Right lobe of liver (tissue), 6 donors: Measurements from ENCODE around the gene ATP13A2. TPM values are rescaled to one million over a fixed set of nuclear protein-coding genes. Genes with fewer than 3 reads are reported as not detected.

Experiments
- ATAC-seq, 4 donors: fragments of 200-7000 bp; cut with Tn5 transposase; one replicate each; pipeline ENCODE4 v1.9.1; 2020; ENCODE audit warnings: mild to moderate bottlenecking in 4 of 4, moderate library complexity in 4 of 4
- DNase-seq, 3 donors: peaks; one replicate each; pipeline ENCODE4 v3.0.0-alpha.2; 2020
- H3K27ac ChIP-seq, 3 donors: fragments of 200-600 bp; one replicate each; pipeline ENCODE4 v1.8.0; 2022
- H3K27me3 ChIP-seq, 2 donors: fragments of 200-600 bp; one replicate each; pipeline ENCODE4 v1.8.0; 2022
- H3K36me3 ChIP-seq, 4 donors: fragments of 200-600 bp; sonication (generic) in 1 of 4; one replicate each; pipeline versions ENCODE4 v1.5.1 to v1.8.0; 2017 to 2022; ENCODE audit warnings: control low read depth in 1 of 4
- H3K4me1 ChIP-seq, 4 donors: fragments of 200-600 bp; sonication (generic) in 1 of 4; one replicate each; pipeline versions ENCODE4 v1.5.1 to v1.8.0; 2017 to 2022; ENCODE audit warnings: control low read depth in 1 of 4
- H3K4me3 ChIP-seq, 3 donors: fragments of 200-600 bp; one replicate each; pipeline ENCODE4 v1.8.0; 2022
- H3K9me3 ChIP-seq, 4 donors: fragments of 200-600 bp; sonication (generic) in 1 of 4; one replicate each; pipeline versions ENCODE4 v1.5.1 to v1.8.0; 2017 to 2022; ENCODE audit warnings: control low read depth in 1 of 4
- POLR2A ChIP-seq: fragments of 450-650 bp; IDR thresholded peaks from one replicate; pipeline ENCODE4 v1.6.1; 2017; ENCODE audit warnings: antibody characterized with exemption, mild to moderate bottlenecking
- WGBS: methylation state at CpG from one replicate; pipeline ENCODE4 v1.1.6; 2018; ENCODE audit warnings: low coverage, low lambda C conversion rate; ENCODE audit not compliant: insufficient coverage; ENCODE audit errors: missing lambda C conversion rate; 5-methylcytosine and 5-hydroxymethylcytosine counted together
- intact Hi-C, 2 donors: fragments of 100-400 bp; cut with DNase I; formaldehyde crosslinking; loops; one replicate each; pipeline versions ENCODE4 v1.11.2 to v1.14.1; 2022
- total RNA-seq, 6 experiments: library from RNA; depleted of rRNA in 2 of 6; stranded (reverse); fragments of >200 nt in 2 of 6; fragmentation: NEBNext Ultra II Directional in 3 of 6; extraction: Animal tissue kit (Norgen Biotek cat#: 25700) in 3 of 6; gene quantifications; one replicate each; pipeline versions ENCODE4 v1.1.0 to v1.2.4, GENCODE V29; 2016 to 2023
- TF ChIP-seq, protein P1 (sequence below), 4 donors: fragments of 200-600 bp in 3 of 4; fragments of 450-650 bp in 1 of 4; IDR thresholded peaks; one replicate each; pipeline versions ENCODE4 v1.5.1 to v1.8.0; 2016 to 2022; ENCODE audit warnings: antibody characterized with exemption in 4 of 4, mild to moderate bottlenecking in 2 of 4
- donor health status: DM: no; HTN: yes; CAD: no.
- donor health status: DM: no; HTN: no; CAD: no.
- donor health status: DM: no; HTN: no; CAD: no.
- donor health status: DM: no; HTN: yes; CAD: no.
- donor health status: DM: no; HTN: yes; CAD: no.

ATP13A2 gene
- total RNA-seq, 6 experiments from 2014 or later, result 5.0 to 12.5 (median 9.2) TPM

DNA sequence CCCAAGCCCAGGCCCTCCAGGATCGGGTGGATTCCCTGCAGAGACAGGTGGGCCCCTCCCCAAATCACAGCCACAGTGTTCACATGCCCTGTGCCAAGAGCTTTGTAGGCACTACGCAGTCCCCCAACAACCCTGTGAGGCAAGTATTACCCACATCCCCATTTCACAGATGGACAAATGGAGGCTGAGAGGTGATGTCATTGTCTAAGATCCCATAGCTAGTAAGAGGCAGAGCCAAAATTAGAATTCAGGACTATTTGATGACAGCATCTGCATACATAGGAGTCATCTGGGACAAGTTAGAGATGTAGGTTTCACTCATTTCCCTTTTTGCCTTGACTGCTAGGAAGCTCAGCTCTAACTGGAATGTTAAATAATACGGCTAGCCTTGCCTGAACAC, 43.4 kb downstream of the ATP13A2 start:
- WGBS, result 88% methylated on average over 2 of the region's 3 CpGs
- H3K9me3 ChIP-seq, result no peaks in the 10 kb centered on the region
- intact Hi-C loops, result loop anchor here (10.0 kb wide), 2 partner anchors 46 to 66 kb away; partner anchors contain the start of gene ATP13A2 (in 1 of the 2)

DNA sequence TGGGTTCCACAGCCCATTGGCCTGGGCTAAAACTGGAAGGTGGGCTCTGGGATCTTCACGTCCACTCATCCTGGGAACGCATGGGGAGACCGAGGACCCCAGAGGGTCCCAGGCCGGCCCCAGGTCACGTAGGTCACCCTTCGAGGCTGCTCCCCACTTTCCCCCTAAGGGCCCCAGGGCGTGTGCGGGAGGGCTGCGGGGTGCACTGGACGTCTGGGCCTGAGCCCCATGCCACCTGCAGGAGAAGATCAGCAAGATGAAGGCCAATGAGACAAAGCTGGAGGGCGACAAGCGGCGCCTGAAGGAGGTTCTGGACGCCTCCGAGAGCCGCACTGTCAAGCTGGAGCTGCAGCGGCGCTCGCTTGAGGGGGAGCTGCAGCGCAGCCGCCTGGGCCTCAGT, 43.8 kb downstream of the ATP13A2 start:
- intact Hi-C loops, result loop anchor here (10.0 kb wide), 2 partner anchors 47 to 67 kb away; partner anchors contain the start of gene ATP13A2 (in 1 of the 2)
- Histone ChIP-seq H3K4me1 (no peaks in the 10 kb centered on the region), H3K36me3 (no peaks in the 10 kb centered on the region), H3K27me3 (no peaks in the 10 kb centered on the region), H3K9me3 (no peaks in the 10 kb centered on the region), H3K4me3 (no peak overlapping the region), H3K27ac (no peak overlapping the region)
- DNase-seq, result no peak
- no peak for ATAC-seq
- TF ChIP-seq, protein P1, sequence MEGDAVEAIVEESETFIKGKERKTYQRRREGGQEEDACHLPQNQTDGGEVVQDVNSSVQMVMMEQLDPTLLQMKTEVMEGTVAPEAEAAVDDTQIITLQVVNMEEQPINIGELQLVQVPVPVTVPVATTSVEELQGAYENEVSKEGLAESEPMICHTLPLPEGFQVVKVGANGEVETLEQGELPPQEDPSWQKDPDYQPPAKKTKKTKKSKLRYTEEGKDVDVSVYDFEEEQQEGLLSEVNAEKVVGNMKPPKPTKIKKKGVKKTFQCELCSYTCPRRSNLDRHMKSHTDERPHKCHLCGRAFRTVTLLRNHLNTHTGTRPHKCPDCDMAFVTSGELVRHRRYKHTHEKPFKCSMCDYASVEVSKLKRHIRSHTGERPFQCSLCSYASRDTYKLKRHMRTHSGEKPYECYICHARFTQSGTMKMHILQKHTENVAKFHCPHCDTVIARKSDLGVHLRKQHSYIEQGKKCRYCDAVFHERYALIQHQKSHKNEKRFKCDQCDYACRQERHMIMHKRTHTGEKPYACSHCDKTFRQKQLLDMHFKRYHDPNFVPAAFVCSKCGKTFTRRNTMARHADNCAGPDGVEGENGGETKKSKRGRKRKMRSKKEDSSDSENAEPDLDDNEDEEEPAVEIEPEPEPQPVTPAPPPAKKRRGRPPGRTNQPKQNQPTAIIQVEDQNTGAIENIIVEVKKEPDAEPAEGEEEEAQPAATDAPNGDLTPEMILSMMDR (IDR thresholded peaks at IDR 0.05), result no peak
- TF ChIP-seq POLR2A, result no peak
- WGBS, result no CpG with 5 or more reads among the region's 21 CpGs

More for the DNA sequence above, 43.4 kb downstream of the ATP13A2 start:
- Histone ChIP-seq H3K4me3 (no peak overlapping the region), H3K4me1 (no peaks in the 10 kb centered on the region), H3K27me3 (no peaks in the 10 kb centered on the region), H3K27ac (no peak overlapping the region), H3K36me3 (no peaks in the 10 kb centered on the region)
- DNase-seq, result no peak
- ATAC-seq, result no peak
- TF ChIP-seq POLR2A, result no peak
- TF ChIP-seq, protein P1 (IDR thresholded peaks at IDR 0.05), result no peak

DNA sequence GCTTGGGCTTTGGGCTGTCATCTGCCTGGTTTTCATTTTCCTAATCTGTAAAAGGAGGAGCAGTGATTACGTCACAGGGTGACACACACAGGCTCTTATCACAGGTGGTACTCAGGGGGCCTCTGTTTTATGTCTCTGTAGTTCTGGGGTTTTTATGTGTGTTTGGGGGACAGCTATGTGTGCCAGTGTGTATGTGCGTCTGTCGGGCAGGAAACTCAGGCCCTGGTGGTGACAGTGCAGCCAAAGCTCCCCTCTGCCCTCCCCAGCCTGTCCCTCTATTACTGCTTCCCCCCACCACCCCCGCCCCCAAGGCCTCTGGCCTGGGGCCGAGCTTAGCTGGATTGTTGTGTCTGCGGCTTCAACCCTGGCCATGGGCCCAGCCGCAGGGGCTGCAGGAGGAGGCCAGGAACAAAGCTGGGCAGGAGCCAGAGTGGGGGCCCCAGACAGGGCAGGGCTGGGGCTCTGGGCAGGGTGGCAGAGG, 44.6 kb downstream of the ATP13A2 start:
- Histone ChIP-seq H3K9me3 (no peaks in the 10 kb centered on the region), H3K27ac (no peak overlapping the region), H3K4me3 (no peak overlapping the region), H3K4me1 (no peaks in the 10 kb centered on the region), H3K36me3 (no peaks in the 10 kb centered on the region), H3K27me3 (no peaks in the 10 kb centered on the region)
- DNase-seq, result no peak
- TF ChIP-seq, protein P1 (IDR thresholded peaks at IDR 0.05), result no peak
- TF ChIP-seq POLR2A, result no peak
- intact Hi-C loops, result loop anchor here (10.0 kb wide), 2 partner anchors 48 to 68 kb away; partner anchors contain the start of gene ATP13A2 (in 1 of the 2)
- 67% methylated on average over 1 of the region's 7 CpGs for WGBS
- no peak for ATAC-seq

DNA sequence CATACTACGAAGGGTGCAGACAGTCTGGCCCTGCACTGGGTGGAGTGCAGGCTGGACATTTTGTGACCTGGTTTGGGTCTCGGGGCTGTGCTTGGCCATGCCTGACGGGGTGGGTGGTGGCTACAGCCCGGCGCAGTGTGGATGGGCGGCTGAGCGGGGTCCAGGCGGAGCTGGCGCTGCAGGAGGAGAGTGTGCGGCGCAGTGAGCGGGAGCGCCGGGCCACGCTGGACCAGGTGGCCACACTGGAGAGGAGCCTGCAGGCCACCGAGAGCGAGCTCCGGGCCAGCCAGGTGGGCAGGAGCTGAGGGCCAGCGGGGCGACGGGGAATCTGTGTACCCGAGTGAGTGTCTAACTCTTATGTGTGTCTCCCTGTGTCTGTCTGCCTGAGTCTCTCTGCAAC, 45.4 kb downstream of the ATP13A2 start:
- Histone ChIP-seq H3K27me3 (no peaks in the 10 kb centered on the region), H3K9me3 (no peaks in the 10 kb centered on the region), H3K4me1 (no peaks in the 10 kb centered on the region), H3K4me3 (no peak overlapping the region), H3K36me3 (no peaks in the 10 kb centered on the region), H3K27ac (no peak overlapping the region)
- no peak for TF ChIP-seq POLR2A
- TF ChIP-seq, protein P1 (IDR thresholded peaks at IDR 0.05), result no peak
- 99% methylated on average over 16 of the region's 22 CpGs for WGBS
- DNase-seq (no peak), ATAC-seq (no peak)
- intact Hi-C loops, result loop anchor here (10.0 kb wide), 2 partner anchors 49 to 69 kb away; partner anchors contain the start of gene ATP13A2 (in 1 of the 2)
